Mucosa of descending colon (tissue), 3 donors: ENCODE results near the gene PAM. TPM values are rescaled to one million over a fixed set of nuclear protein-coding genes. Genes with fewer than 3 reads are reported as not detected.
"Not testable (repeated sequence)": the region's sequence is repeated elsewhere in the genome, so short reads cannot be mapped to it uniquely, and the experiment has no call there.

Experiments used
- ATAC-seq: fragments of 200-7000 bp; cut with Tn5 transposase; one replicate; pipeline ENCODE4 v1.9.1; 2020; ENCODE audit warnings: mild to moderate bottlenecking, moderate library complexity
- DNase-seq, 3 donors: peaks; one replicate each; pipeline ENCODE4 v3.0.0-alpha.2; 2020
- H3K36me3 ChIP-seq: fragments of 200-600 bp; one replicate; pipeline ENCODE4 v1.8.0; 2021; ENCODE audit warnings: low read depth, mild to moderate bottlenecking
- H3K4me1 ChIP-seq: fragments of 200-600 bp; one replicate; pipeline ENCODE4 v1.8.0; 2021; ENCODE audit warnings: low read depth, mild to moderate bottlenecking
- H3K4me3 ChIP-seq: fragments of 200-600 bp; one replicate; pipeline ENCODE4 v1.8.0; 2021; ENCODE audit warnings: mild to moderate bottlenecking
- H3K9me3 ChIP-seq: fragments of 200-600 bp; one replicate; pipeline ENCODE4 v1.8.0; 2021; ENCODE audit warnings: mild to moderate bottlenecking
- intact Hi-C, 2 donors: fragments of 100-400 bp; cut with DNase I in 1 of 2; cut with micrococcal nuclease in 1 of 2; formaldehyde crosslinking; loops; one replicate each; pipeline versions ENCODE4 v1.11.0 to v1.11.1; 2022; cut with DNase I, micrococcal nuclease
- total RNA-seq, 3 donors: library from RNA; stranded (reverse); fragmentation: NEBNext Ultra II Directional in 2 of 3; extraction: Animal tissue kit (Norgen Biotek cat#: 25700) in 2 of 3; gene quantifications; one replicate each; pipeline versions ENCODE4 v1.2.1 to v1.2.4, GENCODE V29; 2021 to 2023
- TF ChIP-seq, protein P1 (sequence below): fragments of 200-600 bp; IDR thresholded peaks from one replicate; pipeline ENCODE4 v1.8.0; 2022; ENCODE audit warnings: antibody characterized with exemption, mild to moderate bottlenecking
- donor health status: DM: no; HTN: no; CAD: no; lungs with moderate emphysema.
- donor health status: DM: no; HTN: no; CAD: no.
- donor health status: DM: no; HTN: yes; CAD: no.

The PAM gene
- total RNA-seq, 3 donors from 2014 or later = 59.7 to 164 (median 64.4) TPM

DNA sequence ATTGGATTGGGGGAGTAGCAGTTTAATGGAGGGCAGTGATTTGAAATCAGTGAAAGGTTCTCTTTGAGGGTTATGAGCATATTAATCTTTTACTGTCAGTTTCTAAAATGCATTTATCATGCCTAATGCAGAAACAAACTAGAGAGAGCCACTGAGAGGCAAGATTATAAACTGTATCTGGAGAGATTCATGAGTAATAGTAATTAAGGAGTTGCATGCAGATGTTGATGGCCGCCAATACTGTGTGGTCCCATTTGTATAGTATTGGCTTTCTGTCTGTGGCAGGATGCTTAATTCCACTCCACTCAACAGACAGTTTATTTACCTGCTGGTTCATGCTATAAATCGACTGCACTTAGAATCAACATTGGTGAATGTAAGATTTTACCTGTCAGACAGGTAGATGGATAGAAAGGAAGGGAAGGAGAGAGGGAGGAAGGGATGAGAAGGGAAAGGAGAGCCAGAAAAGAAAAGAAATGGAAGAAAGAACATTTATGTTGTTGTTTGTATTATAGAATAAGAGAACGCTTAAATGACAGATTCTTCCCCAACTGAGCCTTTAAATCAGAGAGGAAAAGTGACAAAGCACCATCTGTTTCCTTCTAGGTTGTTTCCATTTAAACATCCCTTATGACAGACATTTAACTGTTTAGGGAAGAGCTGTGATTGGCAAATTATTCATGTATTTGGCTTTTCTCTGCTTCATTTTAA is 146.5 kb downstream of the PAM start:
- Histone ChIP-seq H3K4me1 (no peaks in the 10 kb centered on the region), H3K36me3 (no peaks in the 10 kb centered on the region), H3K9me3 (no peaks in the 10 kb centered on the region), H3K4me3 (no peak overlapping the region)
- TF ChIP-seq, protein P1, sequence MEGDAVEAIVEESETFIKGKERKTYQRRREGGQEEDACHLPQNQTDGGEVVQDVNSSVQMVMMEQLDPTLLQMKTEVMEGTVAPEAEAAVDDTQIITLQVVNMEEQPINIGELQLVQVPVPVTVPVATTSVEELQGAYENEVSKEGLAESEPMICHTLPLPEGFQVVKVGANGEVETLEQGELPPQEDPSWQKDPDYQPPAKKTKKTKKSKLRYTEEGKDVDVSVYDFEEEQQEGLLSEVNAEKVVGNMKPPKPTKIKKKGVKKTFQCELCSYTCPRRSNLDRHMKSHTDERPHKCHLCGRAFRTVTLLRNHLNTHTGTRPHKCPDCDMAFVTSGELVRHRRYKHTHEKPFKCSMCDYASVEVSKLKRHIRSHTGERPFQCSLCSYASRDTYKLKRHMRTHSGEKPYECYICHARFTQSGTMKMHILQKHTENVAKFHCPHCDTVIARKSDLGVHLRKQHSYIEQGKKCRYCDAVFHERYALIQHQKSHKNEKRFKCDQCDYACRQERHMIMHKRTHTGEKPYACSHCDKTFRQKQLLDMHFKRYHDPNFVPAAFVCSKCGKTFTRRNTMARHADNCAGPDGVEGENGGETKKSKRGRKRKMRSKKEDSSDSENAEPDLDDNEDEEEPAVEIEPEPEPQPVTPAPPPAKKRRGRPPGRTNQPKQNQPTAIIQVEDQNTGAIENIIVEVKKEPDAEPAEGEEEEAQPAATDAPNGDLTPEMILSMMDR = no peak
- no peak for DNase-seq
- intact Hi-C loops = no loop called here
- no peak for ATAC-seq

DNA sequence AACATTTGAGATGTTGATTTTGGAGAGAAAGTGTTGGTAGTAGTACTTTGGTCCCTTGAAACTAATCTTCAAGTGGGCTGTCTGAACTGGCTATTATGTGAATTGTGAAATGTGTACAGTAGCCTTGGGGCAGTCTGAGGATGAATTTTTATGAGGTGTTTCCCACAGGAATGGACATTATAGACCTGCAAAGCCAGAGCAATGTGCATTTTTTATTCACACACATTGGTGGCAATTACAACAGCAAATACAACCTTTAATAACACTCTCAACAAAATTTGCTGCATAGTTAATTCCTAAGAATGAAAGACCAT is 147.0 kb downstream of the PAM start:
- Histone ChIP-seq H3K9me3 (peaks cover 3% of the 10 kb centered on the region), H3K4me1 (no peaks in the 10 kb centered on the region), H3K36me3 (no peaks in the 10 kb centered on the region), H3K4me3 (no peak overlapping the region)
- intact Hi-C loops = no loop called here
- TF ChIP-seq, protein P1 = no peak
- DNase-seq = no peak
- no peak for ATAC-seq

DNA sequence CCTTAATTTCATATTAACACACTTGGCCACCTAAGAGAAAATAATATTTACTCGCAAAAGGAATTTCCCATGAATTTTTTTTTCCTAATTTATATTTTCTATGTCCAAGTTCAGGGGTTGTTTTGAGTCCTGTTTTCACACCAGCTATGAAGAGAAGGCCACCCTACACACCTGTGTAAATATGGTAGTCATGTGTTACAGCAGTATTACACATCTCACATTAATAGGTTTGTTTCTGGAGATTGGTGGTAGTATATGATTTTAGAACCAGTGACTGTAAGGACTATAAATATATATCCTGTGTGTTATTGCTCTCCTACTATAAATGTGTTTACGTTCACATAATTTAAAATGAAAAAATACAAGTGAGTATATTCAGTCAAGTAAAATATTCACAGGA is 147.5 kb downstream of the PAM start:
- Histone ChIP-seq H3K9me3 (peaks cover 3% of the 10 kb centered on the region), H3K36me3 (no peaks in the 10 kb centered on the region), H3K4me1 (no peaks in the 10 kb centered on the region), H3K4me3 (no peak overlapping the region)
- intact Hi-C loops = no loop called here
- ATAC-seq (no peak), DNase-seq (no peak)
- TF ChIP-seq, protein P1 = no peak

DNA sequence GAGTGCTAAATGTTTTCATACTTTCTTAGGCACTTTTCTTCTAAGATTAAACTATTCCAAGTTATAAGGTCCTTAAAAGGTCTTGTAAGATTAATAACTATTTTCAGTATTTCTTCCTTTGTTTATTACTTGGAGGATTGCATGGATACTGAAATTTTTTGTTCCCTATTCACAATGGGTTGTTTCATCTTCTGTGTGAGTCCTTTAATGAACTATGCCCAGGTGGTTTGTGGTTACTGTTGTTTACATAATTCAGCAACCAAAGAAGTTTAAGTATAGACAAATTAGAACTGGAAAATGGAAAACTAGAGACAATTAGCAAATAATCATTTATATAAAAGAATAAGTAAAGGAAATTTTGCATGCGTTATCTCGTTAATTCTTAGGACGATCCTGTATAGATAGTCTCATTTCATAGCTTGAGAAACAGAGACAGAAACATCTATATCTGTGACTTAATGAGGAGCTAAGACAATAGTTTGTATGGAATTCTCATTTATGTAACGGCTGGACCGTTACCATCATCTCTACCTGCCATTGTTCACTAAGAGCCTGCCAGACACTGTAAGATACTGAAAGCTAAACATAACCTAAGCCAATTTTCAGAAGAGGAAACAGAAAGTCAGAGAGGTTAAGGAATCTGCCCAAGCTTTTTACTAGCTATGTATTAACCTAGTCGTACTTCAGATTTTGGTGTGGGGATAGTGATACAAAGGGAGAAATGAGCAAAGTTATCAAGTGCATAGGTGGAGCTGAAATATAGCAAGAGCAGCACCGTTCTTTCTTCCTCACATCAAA is 148.2 kb downstream of the PAM start:
- Histone ChIP-seq H3K9me3 (peaks cover 3% of the 10 kb centered on the region), H3K4me1 (no peaks in the 10 kb centered on the region), H3K4me3 (no peak overlapping the region), H3K36me3 (no peaks in the 10 kb centered on the region)
- TF ChIP-seq, protein P1 = no peak
- no peak for ATAC-seq
- DNase-seq = no peak
- intact Hi-C loops = no loop called here

DNA sequence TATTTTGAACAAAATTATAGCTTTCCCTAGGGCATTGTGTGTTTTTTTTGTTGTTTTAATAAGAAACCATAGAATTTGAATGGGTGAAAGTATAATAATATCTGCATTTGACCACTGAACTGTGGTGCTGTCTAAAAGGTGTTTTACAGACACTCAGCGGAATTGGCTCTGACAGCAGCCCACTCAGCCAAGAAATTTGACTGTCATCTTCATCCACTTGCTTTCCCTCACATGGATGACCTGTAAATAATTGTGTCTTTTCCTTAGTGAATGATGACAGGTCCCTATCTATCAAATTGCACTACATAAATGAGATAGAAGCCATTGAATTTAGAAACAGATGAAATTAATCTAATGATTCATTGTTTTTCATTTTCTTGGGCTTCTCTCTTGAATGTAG is 150.0 kb downstream of the PAM start:
- H3K4me1 ChIP-seq = no peaks in the 10 kb centered on the region
- TF ChIP-seq, protein P1 = no peak
- intact Hi-C loops = no loop called here
- no peak for DNase-seq
- peaks cover 3% of the 10 kb centered on the region for H3K9me3 ChIP-seq
- ATAC-seq = no peak
- no peaks in the 10 kb centered on the region for H3K36me3 ChIP-seq
- H3K4me3 ChIP-seq = no peak overlapping the region

DNA sequence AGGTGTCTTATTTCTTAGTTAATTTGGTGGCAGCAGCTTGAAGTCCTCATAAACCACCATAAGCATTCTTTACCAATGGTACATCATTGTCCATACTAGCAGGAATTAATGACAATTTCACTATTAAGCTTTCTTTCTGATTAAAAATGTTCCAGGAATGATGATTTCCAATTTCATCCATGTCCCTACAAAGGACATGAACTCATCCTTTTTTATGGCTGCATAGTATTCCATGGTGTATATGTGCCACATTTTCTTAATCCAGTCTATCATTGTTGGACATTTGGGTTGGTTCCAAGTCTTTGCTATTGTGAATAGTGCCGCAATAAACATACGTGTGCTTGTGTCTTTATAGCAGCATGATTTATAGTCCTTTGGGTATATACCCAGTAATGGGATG is 152.0 kb downstream of the PAM start:
- DNase-seq, intact Hi-C loops, H3K4me1 ChIP-seq, H3K9me3 ChIP-seq, H3K36me3 ChIP-seq, H3K4me3 ChIP-seq, ATAC-seq: not testable (repeated sequence)
